NOMO-1 treated with dmso at 0.1 percent for 144 hours (cell line): ENCODE data around the gene THRB.

Experiments
- DNase-seq: peaks from one replicate; lab custom pipeline; 2025; ENCODE audit not compliant: unreplicated experiment; lab: John Stamatoyannopoulos, UW

The THRB gene

GRCh38 chr3:24195504-24196230 is 299.0 kb downstream of the THRB start:
- DNase-seq: no peak

GRCh38 chr3:24192469-24193056 is 302.1 kb downstream of the THRB start:
- no peak for DNase-seq

DNA sequence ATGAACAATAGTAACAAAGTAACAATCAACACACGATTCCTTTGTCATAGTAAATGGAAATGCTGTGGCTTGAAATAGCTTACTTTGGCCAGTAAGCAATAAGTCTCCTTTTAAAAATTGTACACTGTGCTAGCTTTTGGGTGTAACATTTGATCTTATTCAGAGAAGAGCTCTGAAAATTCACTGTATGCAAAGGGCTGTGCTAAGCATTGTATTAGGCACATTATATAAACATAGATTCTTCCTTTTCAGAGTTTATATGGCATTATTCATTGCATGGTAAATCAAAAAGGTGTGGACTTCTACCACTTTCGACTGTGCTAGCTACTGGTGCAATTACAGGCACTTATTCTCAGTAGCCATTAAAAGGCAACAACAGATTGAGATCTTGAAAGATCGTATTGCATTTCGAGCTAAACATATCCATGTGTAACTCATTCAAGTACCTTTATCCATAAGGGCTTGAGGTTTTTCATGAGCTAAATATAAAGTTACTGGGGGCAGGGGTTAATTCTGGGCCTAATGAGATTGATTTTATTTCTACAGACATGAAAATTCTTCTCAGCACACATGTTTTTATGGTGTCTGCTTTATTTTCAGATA is 302.7 kb downstream of the THRB start:
- no peak for DNase-seq

GRCh38 chr3:24190256-24190655 is 304.4 kb downstream of the THRB start:
- no peak for DNase-seq

DNA sequence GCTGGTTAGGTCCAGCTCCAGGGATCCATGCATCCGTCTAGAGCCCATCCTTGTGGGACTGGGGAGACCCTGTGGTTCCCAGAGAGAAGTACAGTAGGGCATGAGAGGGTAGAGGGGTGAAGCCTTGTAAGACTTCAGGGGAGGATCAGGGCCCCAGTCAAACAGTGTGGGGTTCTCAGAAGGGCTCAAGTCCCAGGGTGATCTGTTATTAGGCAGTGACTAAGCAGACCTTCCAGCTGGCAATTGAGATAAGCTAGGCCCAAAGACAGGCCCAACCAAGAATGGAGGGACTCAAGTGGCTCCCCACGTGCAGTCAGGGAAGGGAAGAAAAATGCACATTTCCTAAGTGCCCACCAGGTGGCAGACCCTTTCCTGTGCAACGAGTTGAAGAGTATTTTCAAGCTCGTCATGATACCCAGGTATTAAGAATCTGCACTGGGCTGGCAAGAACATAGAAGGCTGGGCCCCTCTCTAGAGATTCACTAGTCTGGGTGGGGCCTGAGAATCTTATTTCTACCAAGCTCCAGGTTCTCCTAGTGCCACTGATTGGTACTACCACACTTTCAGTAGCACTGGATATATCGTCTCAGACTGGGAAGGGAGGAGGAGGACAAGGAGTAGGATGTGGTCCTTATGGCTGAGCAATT is 308.8 kb downstream of the THRB start:
- DNase-seq: no peak

- DNase-seq: no peak
Measured at GRCh38 chr3:24184528-24185176, 310.0 kb downstream of the THRB start.

DNA sequence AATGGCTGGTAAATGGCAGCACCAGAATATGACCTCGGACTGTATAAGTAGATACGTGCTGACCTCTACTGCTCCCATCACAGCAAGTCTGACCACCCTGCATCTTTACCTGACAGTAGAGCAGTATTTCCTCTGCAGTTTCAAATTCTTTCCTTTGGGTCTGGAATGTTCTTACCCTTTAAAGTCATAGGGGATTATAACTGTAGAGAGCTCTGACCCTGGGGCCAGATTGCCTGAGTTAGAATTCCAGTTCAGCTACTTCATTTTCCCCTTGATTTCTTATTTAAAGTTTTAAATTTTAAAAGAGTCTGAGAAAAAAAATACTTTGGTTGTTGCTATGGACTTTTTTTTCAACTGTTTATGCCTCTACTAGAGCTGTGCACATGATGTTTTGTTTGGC is 311.9 kb downstream of the THRB start:
- DNase-seq: no peak

DNA sequence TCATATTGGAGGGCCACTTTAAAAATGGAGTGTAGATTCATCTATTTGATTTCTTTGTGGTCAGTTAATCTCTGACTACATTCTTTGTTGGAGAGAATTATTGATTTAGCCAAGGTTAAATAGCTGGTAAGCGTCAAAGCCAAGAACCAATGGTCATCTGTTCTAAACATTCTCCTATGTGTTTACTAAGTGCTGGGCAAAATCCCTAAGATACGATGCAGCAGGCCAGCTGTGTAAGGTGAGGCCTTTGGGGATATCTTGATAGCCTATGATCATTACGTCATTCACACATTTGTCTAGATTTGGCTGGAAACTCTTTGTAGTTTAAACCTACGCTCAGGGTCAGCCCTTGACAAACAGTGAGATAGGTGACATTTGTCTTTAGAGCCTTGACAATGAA is 313.4 kb downstream of the THRB start:
- DNase-seq: no peak

DNA sequence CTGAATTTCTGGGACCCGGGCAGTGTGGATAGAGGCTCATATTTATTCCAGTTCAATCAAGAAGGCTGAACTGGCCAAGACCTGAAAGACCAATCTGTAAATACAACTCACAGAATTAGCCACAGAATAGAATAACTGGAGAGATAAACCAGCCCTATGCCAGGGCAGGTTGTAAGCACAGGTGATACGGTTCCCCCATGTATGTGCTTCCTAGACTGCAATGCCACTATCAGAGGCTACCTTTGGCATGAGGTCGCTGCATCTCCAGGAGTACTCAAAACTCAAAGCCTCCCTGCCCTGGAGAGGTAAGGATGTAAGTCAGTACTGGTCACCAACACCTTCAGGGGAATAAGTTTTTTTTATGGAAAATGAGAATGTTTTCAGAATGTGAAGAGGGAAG is 314.0 kb downstream of the THRB start:
- no peak for DNase-seq

DNA sequence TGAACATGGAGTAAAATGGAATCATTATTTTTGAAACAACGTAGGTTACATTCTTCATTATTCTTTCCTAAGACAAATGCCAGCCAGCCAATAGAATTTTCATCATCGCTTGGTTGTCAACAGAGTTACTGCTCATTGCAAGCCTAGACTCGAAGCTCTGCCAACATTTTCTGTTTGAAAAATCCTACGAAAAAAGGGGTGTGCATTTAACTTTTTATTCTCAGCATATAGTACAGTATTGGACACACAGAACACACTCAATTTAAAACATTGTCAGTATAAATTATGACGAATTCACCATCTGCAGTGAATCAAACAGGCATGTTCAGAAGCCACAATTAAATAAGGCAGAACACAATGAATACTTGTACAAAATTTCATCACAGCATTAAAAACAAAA is 317.4 kb downstream of the THRB start:
- no peak for DNase-seq

GRCh38 chr3:24174614-24175013 is 320.0 kb downstream of the THRB start:
- no peak for DNase-seq

DNA sequence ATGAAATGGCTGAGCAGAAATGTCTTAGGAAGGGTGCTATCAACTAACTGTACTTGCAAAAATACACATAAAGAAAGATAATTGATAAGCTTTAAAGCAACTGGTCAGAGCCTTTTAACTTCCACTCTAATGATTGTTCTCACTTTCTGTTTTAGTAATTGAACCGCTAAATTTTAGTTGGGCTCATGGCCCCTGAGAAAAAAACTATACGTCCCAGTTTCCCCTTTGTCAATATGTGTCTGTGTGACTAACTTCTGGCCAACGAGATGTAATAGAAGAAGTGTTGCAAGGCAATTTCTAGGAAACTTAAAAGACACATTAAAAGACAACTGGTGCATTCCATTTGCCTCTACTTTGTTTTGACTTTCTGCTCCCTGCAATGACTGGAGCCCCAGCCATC is 325.7 kb downstream of the THRB start:
- DNase-seq: no peak

GRCh38 chr3:24167429-24167828 is 327.2 kb downstream of the THRB start:
- DNase-seq: no peak

- DNase-seq: no peak
Measured at GRCh38 chr3:24166515-24166914, 328.1 kb downstream of the THRB start.

GRCh38 chr3:24165603-24165982 is 329.1 kb downstream of the THRB start:
- no peak for DNase-seq

DNA sequence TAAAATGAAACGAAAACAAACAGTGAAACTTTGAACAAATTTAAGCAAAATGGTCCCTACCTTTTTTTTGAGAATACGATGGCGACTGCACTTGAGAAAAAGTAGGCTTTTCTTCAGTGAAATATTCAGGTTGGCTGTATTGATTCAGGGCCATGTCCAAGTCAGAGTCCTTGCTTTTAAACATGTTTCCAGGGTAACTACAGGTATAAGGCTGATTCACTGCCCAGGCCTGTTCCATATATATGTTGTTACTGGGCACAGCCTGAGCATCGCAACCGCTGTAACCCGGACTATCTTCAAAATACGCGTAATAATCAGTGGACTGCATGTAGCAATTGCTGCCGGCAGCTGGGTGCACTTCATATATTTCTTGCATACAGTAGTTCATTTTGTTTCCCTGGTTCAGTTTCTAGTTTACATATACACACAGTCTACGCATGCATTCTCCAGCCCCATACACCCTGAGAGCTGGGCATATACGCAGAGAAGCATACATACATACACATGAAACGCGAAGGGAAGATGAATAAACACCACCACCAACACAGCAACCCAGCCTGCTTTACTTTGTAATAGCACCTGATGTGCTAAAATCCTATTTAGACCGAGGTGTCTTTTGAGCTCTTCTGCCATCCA is 329.6 kb downstream of the THRB start:
- DNase-seq: no peak

DNA sequence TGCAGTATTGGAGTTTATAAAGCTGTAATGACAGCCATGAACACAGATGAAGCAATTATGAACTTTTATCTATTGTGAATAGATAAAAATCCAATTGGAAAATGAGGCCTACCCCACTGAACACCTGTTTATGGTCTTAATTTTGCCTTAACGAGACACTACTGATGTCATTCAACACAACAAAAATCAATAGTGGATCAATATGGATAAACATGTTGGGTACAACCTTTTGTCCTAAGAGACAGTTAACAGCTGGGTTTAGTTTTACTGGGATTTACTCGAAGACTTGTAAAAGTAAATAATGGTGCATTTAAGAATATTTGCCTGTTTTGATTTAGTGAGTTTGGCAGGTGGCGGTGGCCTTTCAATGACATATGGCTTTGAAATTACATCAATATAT is 331.7 kb downstream of the THRB start:
- DNase-seq: no peak

GRCh38 chr3:24161841-24162240 is 332.8 kb downstream of the THRB start:
- no peak for DNase-seq

DNA sequence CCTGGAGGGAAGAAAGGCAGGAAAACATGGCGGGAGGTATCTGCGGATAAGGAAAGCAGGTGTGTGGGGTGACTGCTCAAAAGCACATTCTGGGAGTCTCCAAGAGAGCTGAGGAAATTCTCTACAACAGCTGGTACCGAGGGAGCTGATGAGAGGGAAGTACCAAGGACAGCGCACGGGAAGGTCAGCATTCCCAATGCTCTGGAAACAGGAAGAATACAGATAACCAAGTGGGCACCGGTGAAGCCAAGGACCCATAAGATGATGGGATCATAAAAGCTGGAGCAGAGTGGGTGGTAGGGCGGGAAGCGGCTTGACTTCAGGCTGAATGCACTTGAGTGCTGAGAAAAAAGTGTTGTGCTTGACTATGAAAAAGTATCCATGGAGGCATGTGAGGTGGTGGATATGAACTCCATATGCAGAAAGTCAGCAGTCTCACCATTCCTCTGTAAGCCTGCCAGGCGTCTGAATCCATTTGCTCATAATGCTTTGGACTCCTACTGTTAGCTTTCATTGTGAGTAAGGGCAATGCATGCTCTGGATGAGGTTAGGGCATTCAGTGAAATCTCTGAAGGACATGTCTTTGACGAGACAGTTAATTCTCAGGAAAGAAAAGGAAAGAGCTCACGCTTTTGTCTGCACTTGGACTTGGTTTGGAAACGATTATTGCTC is 334.1 kb downstream of the THRB start:
- no peak for DNase-seq

- DNase-seq: no peak
Measured at GRCh38 chr3:24158761-24159454, 335.7 kb downstream of the THRB start.
